ENCODE measurements around the gene ARHGAP11B.
A peak's percentile ranks its signal among the peaks of the same experiment; 100 is the strongest.
"Not testable (repeated sequence)": the region's sequence is repeated elsewhere in the genome, so short reads cannot be mapped to it uniquely, and the experiment has no call there.

The ARHGAP11B gene
- total RNA-seq, result 2.0 to 4.0 (median 3.6) reads per million in 4 donors

DNA sequence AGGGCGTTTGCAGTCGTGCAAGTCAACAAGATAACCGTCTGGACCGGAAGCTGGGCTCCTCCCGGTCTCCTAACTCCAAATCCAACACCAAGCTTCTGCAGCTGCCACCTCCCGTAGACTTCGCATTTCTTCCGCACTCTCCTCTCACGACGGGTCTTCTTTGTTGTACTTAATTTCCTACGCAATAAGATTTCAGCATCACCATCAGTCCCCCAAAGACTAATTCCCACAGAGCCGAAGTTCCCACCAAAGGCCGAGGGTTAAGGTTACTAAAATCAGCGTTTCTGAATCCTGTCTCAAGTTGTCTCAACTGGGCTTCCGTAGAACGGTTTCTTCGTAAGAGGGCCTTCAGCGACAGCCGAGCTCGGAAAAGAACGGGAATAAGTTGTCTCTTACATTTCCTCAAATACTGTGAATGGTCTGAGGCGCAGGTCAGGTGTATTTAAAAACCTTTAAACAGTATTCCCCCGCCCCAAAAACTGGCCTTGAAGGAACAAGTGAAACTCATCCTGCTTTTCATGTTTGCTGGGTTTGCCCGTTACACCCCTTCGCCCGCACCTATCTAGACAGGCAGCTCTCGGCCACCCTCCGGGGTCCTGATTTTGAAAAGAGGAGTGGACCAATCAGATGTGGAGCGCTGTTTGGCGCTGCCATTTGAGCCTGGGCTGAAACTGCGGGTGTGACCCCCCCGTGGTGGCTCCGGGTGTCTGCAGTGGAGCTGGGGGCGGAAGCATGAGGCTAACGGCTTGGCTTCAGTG is at the start of gene ARHGAP11B:
TSS of gene ARHGAP11B (plus strand) at position 693 of the 758 bp plus-strand sequence.
- peak; percentile 89 to 97 (median 93) for DNase-seq

DNA sequence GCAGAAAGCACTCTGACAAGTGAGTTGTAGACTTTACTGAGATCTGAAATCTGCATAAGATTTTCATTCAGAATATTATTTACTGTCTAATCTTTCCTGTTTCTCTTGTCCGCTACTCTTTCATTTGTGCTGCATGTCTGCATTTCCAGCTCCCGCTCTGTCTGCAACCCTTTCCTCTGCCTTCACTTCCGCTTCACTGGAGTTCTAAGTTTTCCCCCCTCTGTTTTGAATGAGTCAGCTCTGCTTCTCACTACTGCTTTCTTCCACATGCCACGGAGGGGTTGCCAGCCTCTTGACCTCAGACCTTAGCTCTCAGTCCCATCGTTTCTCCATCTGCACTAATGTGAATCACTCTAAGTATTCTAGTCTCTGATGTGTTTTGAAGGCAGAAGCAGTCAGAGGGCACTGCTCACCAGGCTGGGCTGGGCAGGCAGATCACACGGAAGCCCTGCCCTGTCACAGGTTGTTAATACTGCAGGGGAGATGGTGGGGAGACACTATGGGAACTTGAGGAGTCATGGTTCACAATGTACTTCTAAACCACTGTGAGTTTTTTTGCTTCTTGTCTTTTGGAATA is 46.4 kb upstream of the ARHGAP11B start:
- not testable (repeated sequence) for DNase-seq

DNA sequence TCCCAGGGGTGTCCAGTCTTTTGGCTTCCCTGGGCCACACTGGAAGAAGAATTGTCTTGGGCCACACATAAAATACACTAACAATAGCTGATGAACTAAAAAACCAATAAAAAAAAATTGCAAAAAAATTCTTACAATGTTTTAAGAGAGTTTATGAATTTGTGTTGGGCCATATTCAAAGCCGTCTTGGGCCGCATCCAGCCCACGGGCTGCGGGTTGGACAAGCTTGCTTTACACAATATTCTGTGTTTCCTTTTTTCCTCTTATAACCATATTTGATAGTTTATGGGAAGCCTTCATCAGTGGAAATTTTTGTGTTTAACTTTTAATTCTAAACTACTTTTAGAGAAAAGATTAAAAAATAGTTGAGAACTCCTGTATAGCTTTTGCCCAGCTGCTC is 45.2 kb upstream of the ARHGAP11B start:
- not testable (repeated sequence) for DNase-seq

DNA sequence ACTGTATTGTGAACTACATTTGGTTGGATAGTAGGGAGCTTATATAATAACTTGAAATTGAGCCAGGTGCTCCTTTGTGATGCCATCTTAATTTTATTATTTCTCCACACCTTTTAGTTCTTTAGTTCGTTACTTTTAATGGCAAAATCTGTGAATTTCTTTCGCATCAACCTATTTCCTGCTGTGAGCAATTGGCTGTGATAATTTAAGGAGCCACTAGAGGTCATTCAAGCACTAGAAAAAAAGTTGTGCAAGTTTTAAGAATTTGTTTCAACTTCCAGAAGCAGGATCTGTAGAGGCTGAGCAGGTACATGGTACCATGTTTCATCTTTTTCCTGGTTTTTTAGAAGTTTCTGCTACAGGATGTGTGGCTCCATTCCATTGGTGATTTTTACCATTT is 27.0 kb upstream of the ARHGAP11B start:
- not testable (repeated sequence) for DNase-seq

DNA sequence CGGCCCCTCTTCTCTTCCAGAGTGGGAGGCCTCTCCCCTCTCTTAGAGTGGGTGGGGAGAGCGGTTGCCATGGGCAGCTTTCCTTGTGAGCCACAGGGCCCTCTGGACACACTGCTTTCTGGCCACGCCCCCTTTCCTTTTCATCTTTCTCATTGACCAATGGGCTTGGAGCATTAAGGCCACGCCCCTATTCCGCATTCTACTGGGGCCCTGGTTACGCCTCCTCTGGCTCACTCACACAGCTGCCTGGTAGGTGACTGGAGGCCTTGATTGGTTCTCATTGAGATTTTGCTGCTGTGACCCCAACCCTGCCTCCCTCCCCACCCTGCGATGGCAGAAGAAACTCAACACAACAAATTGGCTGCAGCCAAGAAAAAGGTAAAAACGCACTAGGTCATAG is 22.1 kb upstream of the ARHGAP11B start, which contains the start of gene GOLGA8H:
TSS of gene GOLGA8H (plus strand) at position 233 of the 400 bp plus-strand sequence. CDS start at position 331, 98 bp downstream.
- not testable (repeated sequence) for DNase-seq

DNA sequence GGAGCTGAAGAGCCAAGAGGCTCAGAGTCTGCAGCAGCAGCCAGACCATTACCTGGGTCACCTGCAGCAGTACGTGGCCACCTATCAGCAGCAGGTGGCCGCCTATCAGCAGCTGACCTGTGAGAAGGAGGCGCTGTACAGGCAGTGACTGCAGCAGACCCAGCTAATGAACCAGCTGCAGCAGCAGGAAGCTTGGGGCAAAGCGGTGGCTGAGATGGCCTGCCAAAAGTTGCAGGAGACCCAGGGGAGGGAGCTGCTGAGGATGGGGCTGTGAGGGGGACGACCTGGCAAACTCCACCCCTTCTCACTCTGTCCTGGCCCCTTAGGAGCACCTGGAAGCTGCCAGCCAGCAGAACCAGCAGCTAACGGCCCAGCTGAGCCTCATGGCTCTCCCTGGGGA is 13.7 kb upstream of the ARHGAP11B start:
- not testable (repeated sequence) for DNase-seq

DNA sequence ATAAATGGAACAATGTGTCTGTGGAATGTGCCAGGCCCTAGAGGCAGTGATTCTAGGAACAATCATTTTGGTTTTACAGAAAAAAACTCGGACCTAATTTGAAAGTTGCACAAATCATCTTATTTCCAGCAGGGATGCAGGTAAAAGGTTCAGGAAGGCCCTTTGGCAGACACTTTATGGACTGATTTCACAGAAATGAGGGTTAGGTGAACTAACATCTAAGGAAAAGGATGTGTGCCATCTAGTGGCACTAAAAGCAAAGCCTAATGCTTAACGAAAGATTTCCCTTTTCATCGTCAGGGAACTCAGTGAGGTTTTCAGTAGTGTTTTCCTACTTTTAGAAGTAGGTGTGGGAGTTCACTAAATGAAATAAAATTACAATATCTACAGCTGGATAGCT is 4.6 kb upstream of the ARHGAP11B start:
- not testable (repeated sequence) for DNase-seq

DNA sequence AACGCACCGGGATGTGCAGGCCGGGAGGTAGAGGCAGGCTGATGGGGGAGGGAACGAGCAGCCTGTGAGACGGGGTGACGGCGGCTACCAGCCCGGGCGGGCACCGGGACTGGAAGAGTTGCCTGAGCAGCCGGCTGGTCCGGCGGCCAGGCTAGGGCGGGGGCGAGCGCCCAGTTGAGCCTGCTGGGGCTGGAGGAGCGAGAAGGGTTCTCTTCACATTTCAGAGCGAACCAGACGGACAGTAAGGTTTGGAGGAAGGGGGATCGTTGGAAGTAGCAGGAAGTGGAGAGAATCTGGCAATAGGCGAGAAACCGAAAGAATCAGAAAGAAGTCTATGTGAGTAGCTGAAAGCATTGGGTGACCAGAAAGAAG is 252 bp downstream of the ARHGAP11B start:
- DNase-seq, result peak in 1 of 5 donors; percentile 37

DNA sequence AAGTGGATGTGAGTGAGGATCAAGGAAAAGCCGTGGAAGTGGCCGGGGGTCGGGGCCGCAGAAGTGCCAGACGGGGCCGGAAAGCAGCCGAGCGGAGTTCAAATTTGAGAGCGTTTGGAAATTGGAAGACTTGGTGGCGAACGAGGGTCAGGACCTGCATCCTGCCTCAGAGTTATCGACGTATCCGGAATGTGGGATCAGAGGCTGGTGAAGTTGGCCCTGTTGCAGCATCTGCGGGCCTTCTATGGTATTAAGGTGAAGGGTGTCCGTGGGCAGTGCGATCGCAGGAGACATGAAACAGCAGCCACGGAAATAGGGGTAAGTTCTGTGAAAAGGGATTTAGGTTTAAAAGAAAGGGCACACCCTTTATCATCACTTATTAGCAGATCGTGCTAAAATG is 704 bp downstream of the ARHGAP11B start:
- DNase-seq, result not testable (repeated sequence)

DNA sequence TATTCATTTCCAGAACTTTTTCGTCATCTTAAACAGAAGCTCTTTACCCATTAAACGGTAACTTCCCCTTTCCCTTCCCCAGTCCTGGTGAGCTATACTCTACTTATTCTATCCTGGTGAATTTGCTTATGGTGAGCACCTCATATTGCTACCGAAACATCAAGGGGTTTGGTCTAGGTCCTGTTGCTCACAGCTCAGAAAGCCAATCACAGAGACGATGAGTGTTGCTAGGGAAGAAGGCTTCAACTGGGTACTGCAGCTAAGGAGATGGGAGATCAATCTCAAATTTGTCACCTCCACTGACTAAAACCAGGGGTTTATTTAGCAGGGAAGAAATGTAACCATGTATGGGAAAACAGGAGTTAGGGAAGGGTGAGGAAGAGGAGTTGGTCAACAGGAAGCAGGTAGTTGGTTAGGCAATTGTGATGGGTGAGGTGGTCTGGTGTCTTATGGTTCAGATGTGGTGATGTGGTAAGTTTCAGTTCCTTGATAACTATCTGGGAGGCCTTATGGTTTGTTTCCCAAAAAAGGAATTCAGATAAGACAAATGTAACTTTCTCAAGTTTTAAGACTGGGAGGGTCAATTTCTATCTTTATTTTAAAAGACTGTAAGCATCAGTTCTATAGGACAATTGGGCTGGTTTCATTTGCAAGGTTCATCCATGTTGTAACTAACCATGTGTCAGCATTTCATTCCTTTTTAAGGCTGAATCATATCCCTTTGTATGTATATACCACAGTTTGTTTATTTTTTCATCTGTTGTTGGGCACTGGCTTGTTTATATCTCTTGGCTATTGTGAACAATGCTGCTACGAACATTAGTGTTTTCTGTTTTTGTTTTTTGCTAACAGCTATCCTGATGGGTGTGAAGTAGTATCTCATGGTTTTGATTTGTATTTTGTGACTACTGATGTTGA is 24.3 kb downstream of the ARHGAP11B start:
- peak in 1 of 5 donors; percentile 7 for DNase-seq

DNA sequence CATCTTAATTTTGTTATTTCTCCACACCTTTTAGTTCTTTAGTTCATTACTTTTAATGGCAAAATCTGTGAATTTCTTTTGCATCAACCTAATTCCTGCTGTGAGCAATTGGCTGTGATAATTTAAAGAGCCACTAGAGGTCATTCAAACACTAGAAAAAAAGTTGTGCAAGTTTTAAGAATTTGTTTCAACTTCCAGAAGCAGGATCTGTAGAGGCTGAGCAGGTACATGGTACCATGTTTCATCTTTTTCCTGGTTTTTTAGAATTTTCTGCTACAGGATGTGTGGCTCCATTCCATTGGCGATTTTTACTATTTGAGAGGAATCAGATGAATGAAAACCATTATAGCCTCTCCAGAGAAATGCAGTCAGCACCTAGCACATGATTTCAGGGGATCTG is 35.2 kb downstream of the ARHGAP11B start:
- DNase-seq, result not testable (repeated sequence)

DNA sequence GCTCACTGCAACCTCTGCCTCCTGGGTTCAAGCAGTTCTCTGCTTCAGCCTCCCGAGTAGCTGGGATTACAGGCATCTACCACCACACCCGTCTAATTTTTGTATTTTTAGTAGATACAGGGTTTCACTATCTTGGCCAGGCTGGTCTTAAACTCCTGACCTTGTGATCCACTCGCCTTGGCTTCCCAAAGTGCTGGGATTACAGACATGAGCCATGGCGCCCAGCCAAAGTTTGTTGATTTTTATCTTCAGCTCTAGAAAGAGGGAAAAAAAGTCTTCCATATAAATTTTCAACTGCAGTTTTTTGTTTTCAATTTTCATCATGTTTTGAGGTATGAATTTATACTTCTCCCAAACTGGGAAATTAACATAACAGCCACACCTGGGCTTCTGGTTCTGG is 43.7 kb downstream of the ARHGAP11B start:
- not testable (repeated sequence) for DNase-seq

DNA sequence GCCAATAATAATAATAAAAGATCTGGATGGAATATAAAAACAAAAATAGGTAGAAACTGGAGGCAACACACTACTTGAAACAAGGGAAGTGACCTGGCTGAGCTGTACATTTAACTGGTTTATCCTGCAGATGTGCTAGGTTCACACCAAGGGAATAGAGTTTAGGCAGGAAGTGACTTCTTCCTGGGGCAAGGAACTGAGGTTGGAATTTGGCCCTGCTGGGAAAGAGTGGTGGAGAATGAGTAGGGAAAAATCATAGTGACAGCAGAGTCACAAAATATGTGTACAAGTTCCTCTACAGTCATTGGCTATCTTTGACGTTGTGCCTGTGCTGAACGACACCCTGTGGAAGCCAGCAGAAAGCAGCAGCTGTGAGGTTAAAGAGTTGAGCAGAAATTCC is 44.1 kb downstream of the ARHGAP11B start:
- DNase-seq, result no peak

DNA sequence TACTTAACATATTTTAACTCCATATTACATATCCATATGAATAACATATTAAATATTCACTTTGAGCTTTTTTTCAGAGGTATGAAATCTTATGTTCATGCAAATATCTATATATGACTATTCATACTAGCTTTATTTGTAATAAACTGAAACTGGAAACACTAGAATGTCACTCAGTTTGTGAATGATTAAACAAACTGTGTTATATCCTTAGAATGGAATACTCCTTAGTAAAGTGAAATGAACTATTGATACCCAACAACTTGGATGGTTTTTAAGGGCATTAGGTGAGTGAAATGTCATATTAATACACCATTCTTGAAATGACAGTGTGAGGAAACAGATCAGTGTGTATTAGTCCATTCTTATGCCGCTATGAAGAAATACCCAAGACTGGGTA is 45.4 kb downstream of the ARHGAP11B start:
- no peak for DNase-seq

DNA sequence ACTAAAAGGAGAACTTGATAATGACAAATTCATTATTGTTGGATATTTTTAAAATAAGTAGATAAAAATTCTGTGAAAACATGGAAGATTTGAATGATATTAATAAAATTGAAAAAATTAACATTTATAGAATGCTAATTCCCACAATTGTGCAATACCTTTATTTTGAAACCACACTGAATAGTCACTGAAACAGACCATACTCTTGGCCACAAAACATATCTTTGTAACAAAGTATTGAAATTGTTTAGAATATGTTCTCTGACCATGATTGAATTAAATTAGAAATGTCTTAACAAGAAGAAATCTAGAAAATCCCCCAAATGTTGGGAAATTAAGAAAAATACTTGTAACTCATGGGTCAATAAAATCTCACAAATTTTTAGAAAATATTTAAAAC is 49.2 kb downstream of the ARHGAP11B start:
- no peak for DNase-seq

DNA sequence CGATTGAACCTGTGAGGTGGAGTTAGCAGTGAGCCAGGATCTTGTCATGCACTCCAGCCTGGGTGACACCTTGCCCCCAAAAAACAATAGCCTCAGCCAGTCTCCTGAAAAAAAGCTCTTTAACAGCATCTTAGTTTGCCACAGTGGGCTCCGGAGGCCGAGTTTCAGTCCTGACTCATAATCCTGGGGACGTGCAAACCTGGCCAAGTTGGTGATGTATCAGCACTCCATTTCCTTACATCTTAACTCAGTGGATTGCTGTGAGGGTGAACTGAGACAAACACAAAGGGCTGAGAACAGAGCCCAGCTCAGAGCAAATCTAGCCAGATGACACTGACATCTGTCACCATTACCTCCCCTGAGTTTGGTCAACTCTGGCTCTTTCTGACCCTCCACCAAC is 50.0 kb downstream of the ARHGAP11B start:
- not testable (repeated sequence) for DNase-seq

DNA sequence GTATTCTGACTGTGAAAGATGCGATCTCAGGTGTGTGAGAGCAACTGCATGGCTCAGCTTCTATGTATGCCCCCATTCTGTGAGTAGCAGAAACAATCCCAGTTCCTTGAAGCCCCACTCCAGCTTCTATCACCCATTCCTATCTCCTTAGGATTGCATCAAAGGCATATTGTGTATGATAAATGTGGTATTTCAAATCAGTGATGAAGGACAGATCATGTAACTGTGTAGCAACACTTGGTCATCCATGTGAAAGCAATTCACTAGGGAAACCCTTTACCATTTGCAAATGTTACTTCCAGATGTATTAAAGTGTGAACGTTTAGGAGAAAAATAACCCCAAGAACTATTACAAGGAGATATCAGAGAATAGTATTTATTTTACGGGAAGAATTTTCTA is 55.1 kb downstream of the ARHGAP11B start:
- not testable (repeated sequence) for DNase-seq

DNA sequence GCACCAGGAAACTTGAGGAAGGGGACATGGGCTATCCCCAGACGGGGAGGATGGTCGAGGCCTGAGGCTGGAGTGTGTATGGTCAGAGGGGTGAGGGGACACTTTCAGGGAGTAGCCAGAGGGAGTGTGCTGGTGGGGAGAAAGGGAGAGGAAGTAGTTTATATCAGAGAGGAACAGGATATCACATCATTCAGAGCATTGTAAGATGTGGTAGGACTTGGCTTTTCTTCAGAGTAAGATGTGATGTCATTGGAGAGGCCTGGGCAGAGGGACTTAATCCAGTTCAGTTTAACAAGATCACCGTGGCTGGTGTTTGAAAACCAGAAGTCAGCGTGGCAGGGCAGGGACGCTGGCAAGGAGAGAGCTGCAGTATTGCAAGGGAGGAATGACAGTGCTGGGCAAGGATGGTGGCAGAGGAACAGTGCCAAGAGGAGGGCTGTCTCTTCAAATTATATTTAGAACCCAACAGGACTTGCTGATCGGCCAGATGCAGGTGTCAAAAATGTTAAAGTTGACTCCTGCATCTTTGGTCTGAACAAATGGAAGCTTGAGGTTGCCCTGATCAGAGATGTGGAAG is 59.9 kb downstream of the ARHGAP11B start:
- not testable (repeated sequence) for DNase-seq

DNA sequence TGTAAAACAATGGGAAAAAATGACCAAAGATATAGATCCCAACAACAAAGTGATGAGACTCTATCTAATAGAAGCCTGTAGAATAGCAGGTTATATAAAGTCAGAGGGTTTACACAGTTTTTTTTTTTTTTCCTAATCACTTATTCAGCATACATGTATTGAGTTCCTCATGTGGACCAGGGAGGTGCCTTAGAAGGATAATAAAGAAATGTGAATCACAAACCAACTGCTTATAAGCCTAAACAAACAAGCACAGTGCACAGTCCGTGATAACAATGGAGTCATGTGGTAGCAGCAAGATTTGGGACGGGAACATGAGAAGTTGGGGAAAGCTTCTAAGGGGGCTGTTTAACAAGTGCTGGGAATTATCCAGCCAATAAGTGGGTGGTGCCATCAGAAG is 60.7 kb downstream of the ARHGAP11B start:
- not testable (repeated sequence) for DNase-seq

All from T-helper 1 cell (primary cell).